GM19452 (cell line): ENCODE data around the gene ACTN2.
A peak's percentile ranks its signal among the peaks of the same experiment; 100 is the strongest.

Source experiments
- ATAC-seq: cut with Tn5 transposase; IDR thresholded peaks from one replicate; pipeline ENCODE4 v1.9.1; 2021; ENCODE audit not compliant: unreplicated experiment

ACTN2 gene

GRCh38 chr1:236734141-236734765 lies 48.0 kb downstream of the ACTN2 start:
- ATAC-seq, result no peak

GRCh38 chr1:236736761-236737160 lies 50.5 kb downstream of the ACTN2 start:
- ATAC-seq, result no peak

- ATAC-seq, result no peak
Observed at GRCh38 chr1:236741753-236742152, 55.5 kb downstream of the ACTN2 start.

GRCh38 chr1:236742421-236743160 lies 56.3 kb downstream of the ACTN2 start:
- ATAC-seq, result no peak

GRCh38 chr1:236744533-236744932 lies 58.2 kb downstream of the ACTN2 start:
- no peak for ATAC-seq

GRCh38 chr1:236746785-236747184 lies 60.5 kb downstream of the ACTN2 start:
- no peak for ATAC-seq

- ATAC-seq, result no peak
Observed at GRCh38 chr1:236747311-236747985, 61.1 kb downstream of the ACTN2 start.

- ATAC-seq, result no peak
Observed at GRCh38 chr1:236748268-236748870, 62.1 kb downstream of the ACTN2 start.

GRCh38 chr1:236750928-236751327 lies 64.6 kb downstream of the ACTN2 start:
- no peak for ATAC-seq

GRCh38 chr1:236751385-236751784 lies 65.1 kb downstream of the ACTN2 start:
- ATAC-seq, result no peak

GRCh38 chr1:236751935-236752334 lies 65.6 kb downstream of the ACTN2 start:
- ATAC-seq, result no peak

- ATAC-seq, result no peak
Observed at GRCh38 chr1:236753516-236753915, 67.2 kb downstream of the ACTN2 start.

GRCh38 chr1:236753964-236754363 lies 67.7 kb downstream of the ACTN2 start:
- no peak for ATAC-seq

- ATAC-seq, result no peak
Observed at GRCh38 chr1:236754525-236755210, 68.4 kb downstream of the ACTN2 start.

GRCh38 chr1:236757640-236758039 lies 71.3 kb downstream of the ACTN2 start:
- ATAC-seq, result no peak

- ATAC-seq, result peak; percentile 61
Observed at GRCh38 chr1:236759252-236759859, 73.1 kb downstream of the ACTN2 start.

GRCh38 chr1:236760480-236760879 lies 74.2 kb downstream of the ACTN2 start:
- ATAC-seq, result no peak

GRCh38 chr1:236760986-236761385 lies 74.7 kb downstream of the ACTN2 start:
- ATAC-seq, result no peak

- no peak for ATAC-seq
Observed at GRCh38 chr1:236761397-236762132, 75.3 kb downstream of the ACTN2 start.

- no peak for ATAC-seq
Observed at GRCh38 chr1:236762410-236762809, 76.1 kb downstream of the ACTN2 start.
